WERI-Rb-1 (cell line): ENCODE data around the gene SLC35A4.

Experiments
- DNase-seq: peaks from one replicate; pipeline ENCODE4 v3.0.0-alpha.2; 2020
- H3K27ac ChIP-seq: fragments of 250-450 bp; sonication (Bioruptor Pico); 2 replicates; pipeline ENCODE4 v1.5.1; 2020; ENCODE audit warnings: mild to moderate bottlenecking, moderate library complexity
- H3K27me3 ChIP-seq: fragments of 250-450 bp; sonication (Bioruptor Pico); 2 replicates; pipeline ENCODE4 v1.5.1; 2021; ENCODE audit warnings: mild to moderate bottlenecking, low read depth, moderate library complexity; ENCODE audit not compliant: insufficient read depth, severe bottlenecking
- H3K36me3 ChIP-seq: fragments of 250-450 bp; sonication (Bioruptor Pico); 2 replicates; pipeline ENCODE4 v1.5.1; 2020; ENCODE audit warnings: mild to moderate bottlenecking, moderate library complexity
- H3K4me3 ChIP-seq: 2 replicates; pipeline ENCODE4 v1.5.1; 2011; ENCODE audit warnings: low read depth, mild to moderate bottlenecking, control low read depth, low read length
- H3K9me3 ChIP-seq: fragments of 250-450 bp; sonication (Bioruptor Pico); 2 replicates; pipeline ENCODE4 v1.5.1; 2021; ENCODE audit warnings: mild to moderate bottlenecking, moderate library complexity; ENCODE audit not compliant: severe bottlenecking
- TF ChIP-seq, protein P1 (sequence below): IDR thresholded peaks from 2 replicates; pipeline ENCODE4 v1.5.1; 2011; ENCODE audit warnings: low read depth, mild to moderate bottlenecking, control low read depth, inconsistent platforms, low read length

SLC35A4 gene

DNA sequence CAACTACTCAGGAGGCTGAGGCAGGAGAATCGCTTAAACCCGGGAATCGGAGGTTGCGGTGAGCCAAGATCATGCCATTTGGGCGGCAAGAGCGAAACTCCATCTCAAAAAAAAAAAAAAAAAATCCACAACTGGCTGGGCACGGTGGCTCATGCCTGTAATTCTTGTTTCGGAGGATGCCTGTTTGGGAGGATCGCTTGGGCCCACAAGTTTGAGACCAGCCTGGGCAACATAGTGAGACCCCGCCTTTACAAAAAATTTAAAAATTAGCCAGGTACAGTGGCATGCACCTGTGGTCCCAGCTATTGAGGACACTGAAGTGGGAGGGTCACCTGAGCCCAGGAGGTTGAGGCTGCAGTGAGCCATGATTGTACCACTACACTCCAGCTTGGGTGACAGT is 19.0 kb upstream of the SLC35A4 start:
- Histone ChIP-seq H3K36me3 (peaks cover 63% of the 10 kb centered on the region), H3K4me3 (no peak overlapping the region), H3K9me3 (no peaks in the 10 kb centered on the region), H3K27me3 (no peaks in the 10 kb centered on the region), H3K27ac (no peak overlapping the region)
- no peak for DNase-seq
- TF ChIP-seq, protein P1, sequence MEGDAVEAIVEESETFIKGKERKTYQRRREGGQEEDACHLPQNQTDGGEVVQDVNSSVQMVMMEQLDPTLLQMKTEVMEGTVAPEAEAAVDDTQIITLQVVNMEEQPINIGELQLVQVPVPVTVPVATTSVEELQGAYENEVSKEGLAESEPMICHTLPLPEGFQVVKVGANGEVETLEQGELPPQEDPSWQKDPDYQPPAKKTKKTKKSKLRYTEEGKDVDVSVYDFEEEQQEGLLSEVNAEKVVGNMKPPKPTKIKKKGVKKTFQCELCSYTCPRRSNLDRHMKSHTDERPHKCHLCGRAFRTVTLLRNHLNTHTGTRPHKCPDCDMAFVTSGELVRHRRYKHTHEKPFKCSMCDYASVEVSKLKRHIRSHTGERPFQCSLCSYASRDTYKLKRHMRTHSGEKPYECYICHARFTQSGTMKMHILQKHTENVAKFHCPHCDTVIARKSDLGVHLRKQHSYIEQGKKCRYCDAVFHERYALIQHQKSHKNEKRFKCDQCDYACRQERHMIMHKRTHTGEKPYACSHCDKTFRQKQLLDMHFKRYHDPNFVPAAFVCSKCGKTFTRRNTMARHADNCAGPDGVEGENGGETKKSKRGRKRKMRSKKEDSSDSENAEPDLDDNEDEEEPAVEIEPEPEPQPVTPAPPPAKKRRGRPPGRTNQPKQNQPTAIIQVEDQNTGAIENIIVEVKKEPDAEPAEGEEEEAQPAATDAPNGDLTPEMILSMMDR: no peak

DNA sequence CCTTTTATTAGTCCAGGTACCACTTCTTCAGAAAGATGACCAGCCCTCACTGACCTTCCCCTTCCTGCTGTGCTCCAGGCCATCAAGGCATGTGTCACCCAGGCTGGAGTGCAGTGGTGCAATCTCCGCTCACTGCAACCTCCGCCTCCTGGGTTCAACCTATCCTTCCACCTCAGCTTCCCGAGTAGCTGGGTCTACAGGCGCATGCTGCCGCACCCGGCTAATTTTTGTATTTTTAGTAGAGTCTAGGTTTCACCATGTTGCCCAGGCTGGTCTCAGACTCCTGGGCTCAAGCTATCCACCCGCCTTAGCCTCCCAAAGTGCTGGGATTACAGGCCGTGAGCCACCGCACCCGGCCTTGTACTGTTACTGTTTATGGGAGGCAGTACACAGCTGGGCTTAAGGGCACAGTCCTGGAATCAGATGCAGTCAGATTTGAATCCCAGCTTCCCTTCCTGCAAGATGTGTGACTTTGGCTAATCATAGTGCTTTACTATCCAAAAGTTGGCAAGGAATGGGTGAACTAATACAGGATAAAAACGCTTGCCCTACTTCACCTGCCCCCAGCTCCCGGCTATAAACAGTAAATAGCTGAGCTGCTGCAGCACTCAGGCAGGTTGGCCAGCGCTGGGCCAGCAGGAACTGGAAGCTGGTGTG is 17.6 kb upstream of the SLC35A4 start:
- H3K4me3 ChIP-seq: peak overlapping the region; percentile 44
- DNase-seq: no peak
- TF ChIP-seq, protein P1: no peak
- H3K9me3 ChIP-seq: no peaks in the 10 kb centered on the region
- H3K27ac ChIP-seq: peak overlapping the region; percentile 66
- no peaks in the 10 kb centered on the region for H3K27me3 ChIP-seq
- peaks cover 62% of the 10 kb centered on the region for H3K36me3 ChIP-seq

DNA sequence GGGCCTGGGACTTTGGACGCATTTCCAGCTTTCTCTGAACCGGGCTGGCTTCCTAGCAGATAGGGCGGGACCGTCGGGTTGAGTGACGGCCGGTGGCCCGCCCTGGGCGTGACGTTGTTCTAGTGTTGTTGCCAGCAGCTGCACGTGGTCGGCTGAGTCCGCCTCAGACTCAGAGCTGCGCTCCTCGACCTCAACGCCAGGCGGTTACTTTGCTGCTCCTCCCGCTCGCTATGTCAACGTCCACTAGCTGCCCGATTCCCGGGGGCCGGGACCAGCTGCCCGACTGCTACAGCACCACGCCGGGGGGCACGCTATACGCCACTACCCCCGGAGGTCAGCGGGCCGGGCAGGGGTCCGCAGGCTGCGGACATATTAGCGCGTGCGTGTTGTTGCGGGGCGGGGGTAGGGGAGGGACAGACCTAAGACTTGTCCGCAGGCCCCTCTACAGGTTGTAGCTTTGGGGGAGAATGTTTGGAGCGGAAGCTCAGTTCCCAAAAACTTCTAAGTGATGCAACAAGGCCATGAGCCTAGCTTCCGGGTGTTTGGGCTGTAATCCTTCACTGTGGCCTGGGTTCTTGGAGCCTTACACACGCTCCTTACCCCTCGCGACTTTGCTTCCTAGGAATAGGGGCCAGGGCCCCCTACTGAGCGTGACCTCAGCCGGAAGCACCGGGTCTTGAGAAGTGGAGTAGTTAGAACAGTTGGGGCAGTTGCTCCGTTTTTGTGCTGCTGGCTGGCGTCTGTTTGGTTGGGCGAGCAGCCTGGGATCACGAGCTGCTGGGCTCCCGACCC is 16.9 kb upstream of the SLC35A4 start, which contains the start of gene EIF4EBP3:
EIF4EBP3 (plus strand) TSS at position 155 of the 792 bp plus-strand sequence; CDS start at position 231, 76 bp downstream.
- no peaks in the 10 kb centered on the region for H3K27me3 ChIP-seq
- DNase-seq: peak; percentile 93
- H3K9me3 ChIP-seq: no peaks in the 10 kb centered on the region
- H3K27ac ChIP-seq: peak within 1 kb of the TSS; percentile 66
- peak within 1 kb of the TSS; percentile 44 for H3K4me3 ChIP-seq
- TF ChIP-seq, protein P1: peak; percentile 48
- peaks cover 59% of the 10 kb centered on the region for H3K36me3 ChIP-seq

DNA sequence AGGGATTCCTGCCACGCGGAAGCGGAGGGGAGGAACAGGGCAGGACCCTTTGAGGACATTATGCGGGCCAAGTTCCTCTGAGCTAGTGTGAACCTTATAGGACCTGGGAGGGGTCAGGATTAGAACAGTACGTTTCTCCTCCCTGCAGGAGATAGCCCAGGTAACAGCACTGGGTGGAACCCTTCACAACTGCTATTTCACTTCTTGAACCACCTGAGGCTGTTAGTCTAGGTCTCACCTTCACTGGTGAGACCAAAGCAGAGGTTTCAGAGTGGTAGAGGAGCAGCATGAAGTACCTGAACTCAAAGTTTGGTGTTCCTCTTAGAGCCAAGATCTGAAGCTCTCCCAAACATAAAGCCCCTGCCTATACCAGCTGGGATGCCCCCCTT is 16.3 kb upstream of the SLC35A4 start:
- no peaks in the 10 kb centered on the region for H3K27me3 ChIP-seq
- DNase-seq: no peak
- peaks cover 61% of the 10 kb centered on the region for H3K36me3 ChIP-seq
- H3K4me3 ChIP-seq: peak overlapping the region; percentile 44
- H3K9me3 ChIP-seq: no peaks in the 10 kb centered on the region
- TF ChIP-seq, protein P1: no peak
- H3K27ac ChIP-seq: peak overlapping the region; percentile 66

DNA sequence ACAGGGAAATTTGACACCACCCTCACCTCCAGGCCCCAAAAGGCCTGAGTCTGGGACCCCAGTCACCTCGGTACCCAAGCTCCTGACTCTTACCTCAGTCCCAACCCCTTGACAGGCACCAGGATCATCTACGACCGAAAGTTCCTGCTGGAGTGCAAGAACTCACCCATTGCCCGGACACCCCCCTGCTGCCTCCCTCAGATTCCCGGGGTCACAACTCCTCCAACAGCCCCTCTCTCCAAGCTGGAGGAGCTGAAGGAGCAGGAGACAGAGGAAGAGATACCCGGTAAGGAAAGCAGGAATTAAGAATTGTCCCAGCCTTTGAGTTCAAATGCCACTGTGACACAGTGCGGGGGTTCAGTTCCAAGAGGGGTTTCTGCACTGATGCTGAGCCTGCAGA is 15.8 kb upstream of the SLC35A4 start:
- no peak for DNase-seq
- H3K9me3 ChIP-seq: no peaks in the 10 kb centered on the region
- peaks cover 60% of the 10 kb centered on the region for H3K36me3 ChIP-seq
- no peak overlapping the region for H3K27ac ChIP-seq
- H3K4me3 ChIP-seq: no peak overlapping the region
- TF ChIP-seq, protein P1: no peak
- H3K27me3 ChIP-seq: no peaks in the 10 kb centered on the region
